ENCODE data around the gene CYP1B1. TPM values are rescaled to one million over a fixed set of nuclear protein-coding genes. Genes with fewer than 3 reads are reported as not detected.

CYP1B1 gene
- total RNA-seq: 92.9 and 230 TPM in 2 replicates

DNA sequence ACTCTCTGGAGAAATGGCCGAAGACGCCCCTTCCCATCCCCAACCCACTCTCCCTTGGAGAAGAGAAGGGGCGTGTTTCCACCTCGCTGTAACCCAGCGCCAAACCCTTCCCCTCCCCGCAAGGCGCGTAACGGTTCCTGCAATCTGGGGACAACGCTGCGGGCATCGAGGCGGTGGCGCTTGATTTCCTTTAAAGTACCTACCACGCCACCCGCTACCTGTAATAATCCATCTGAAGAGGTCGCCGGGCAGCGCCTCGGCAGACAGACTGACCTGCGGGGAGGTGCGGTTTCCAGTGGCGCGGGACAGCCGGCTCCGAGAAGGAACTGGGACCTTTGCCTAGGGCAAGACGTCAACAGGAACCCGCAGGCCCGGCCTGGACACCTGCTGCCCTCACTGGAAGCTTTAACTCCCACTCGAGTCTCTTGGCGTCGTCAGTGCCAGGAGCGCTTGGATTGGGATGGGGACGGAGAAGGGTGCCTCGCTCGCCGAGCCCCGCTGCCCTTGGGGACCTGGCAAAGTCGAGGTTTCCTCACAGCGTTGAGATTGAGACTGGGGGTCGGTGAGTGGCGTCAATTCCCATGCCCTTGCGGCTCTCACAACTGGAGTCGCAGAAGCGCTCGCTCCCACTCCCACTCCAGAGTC is at the start of gene CYP1B1:
TSS of gene CYP1B1 (minus strand) at position 645 of the 645 bp plus-strand sequence. CDS start 763 bp downstream, outside the sequence.

Other genes with a start within 250 kb of the CYP1B1 start
- gene RMDN2, start 150.9 kb downstream of the CYP1B1 start, total RNA-seq: 3.4 and 6.4 TPM in 2 replicates